Adrenal gland (tissue), 12 donors: ENCODE measurements around the gene ZNF593. TPM values are rescaled to one million over a fixed set of nuclear protein-coding genes. Genes with fewer than 3 reads are reported as not detected.

Source experiments
- DNase-seq, 7 donors: peaks; one replicate each; pipeline ENCODE4 v3.0.0-alpha.2; 2019 to 2020
- H3K27ac ChIP-seq, 5 donors: fragments of 200-600 bp; sonication (generic) in 4 of 5; 1 replicate in 3 of 5; 2 replicates in 2 of 5; pipeline versions ENCODE4 v1.5.1 to v1.8.0; 2016 to 2020; ENCODE audit warnings: mild to moderate bottlenecking in 1 of 5
- H3K27me3 ChIP-seq: fragments of 200-600 bp; 2 replicates; pipeline ENCODE4 v1.8.0; 2021
- H3K36me3 ChIP-seq, 2 donors: fragments of 200-600 bp; replicated peaks in 1 of 2; 1 replicate in 1 of 2; 2 replicates in 1 of 2; pipeline versions ENCODE4 v1.5.1 to v1.8.0; 2018 to 2022
- H3K4me1 ChIP-seq, 2 donors: fragments of 200-600 bp; replicated peaks in 1 of 2; 1 replicate in 1 of 2; 2 replicates in 1 of 2; pipeline versions ENCODE4 v1.5.1 to v1.8.0; 2018 to 2021
- H3K4me3 ChIP-seq, 4 donors: fragments of 200-600 bp; sonication (generic) in 3 of 4; one replicate each; pipeline ENCODE4 v1.5.1; 2016 to 2018
- H3K9me3 ChIP-seq, 3 donors: fragments of 200-600 bp; sonication (generic) in 1 of 3; replicated peaks in 1 of 3; 1 replicate in 2 of 3; 2 replicates in 1 of 3; pipeline versions ENCODE4 v1.5.1 to v1.8.0; 2016 to 2021
- CTCF ChIP-seq, 6 experiments: fragments of 450-650 bp in 4 of 6; fragments of 200-600 bp in 2 of 6; sonication (generic) in 1 of 6; IDR thresholded peaks; 1 replicate in 5 of 6; 2 replicates in 1 of 6; pipeline versions ENCODE4 v1.5.1 to v1.8.0; 2016 to 2021; ENCODE audit warnings: antibody characterized with exemption in 6 of 6, mild to moderate bottlenecking in 2 of 6, moderate library complexity in 1 of 6
- POLR2A ChIP-seq, 2 donors: fragments of 450-650 bp; IDR thresholded peaks; one replicate each; pipeline ENCODE4 v1.6.1; 2017; ENCODE audit warnings: antibody characterized with exemption in 2 of 2, mild to moderate bottlenecking in 2 of 2, moderate library complexity in 1 of 2
- WGBS, 4 donors: extraction: QIAGEN DNeasy Blood & Tissue Kit in 2 of 4; methylation state at CpG; one replicate each; pipeline versions ENCODE4 v1.1.5 to v1.1.7; 2013 to 2017; 5-methylcytosine and 5-hydroxymethylcytosine counted together
- intact Hi-C, 2 donors: fragments of 100-400 bp; cut with DNase I; formaldehyde crosslinking; loops; one replicate each; pipeline versions ENCODE4 v1.14.1 to v1.15.0; 2022 to 2023
- polyA plus RNA-seq, 3 donors: library from polyadenylated mRNA; stranded (reverse); fragments of 200-250 nt in 2 of 3; fragments of 350-450 nt in 1 of 3; fragmentation: Illumina TruSeq in 1 of 3; extraction: RNeasy Lipid Tissue Mini Kit (QIAGEN cat#74804) in 1 of 3; gene quantifications; one replicate each; pipeline ENCODE4 v1.2.3, GENCODE V29; 2013 to 2014
- total RNA-seq, 9 donors: library from RNA; depleted of rRNA in 4 of 9; stranded (reverse); fragments of >200 nt in 4 of 9; fragments of 120-200 nt in 1 of 9; fragmentation: NEBNext Ultra II Directional in 1 of 9; extraction: Animal tissue kit (Norgen Biotek cat#: 25700) in 1 of 9; gene quantifications; one replicate each; pipeline versions ENCODE4 v1.1.0 to v1.2.4, GENCODE V29; 2013 to 2023
- donor health status: healthy with polysubstance abuse.
- donor health status: Bipolar disorder and iron deficiency.
- donor health status: DM: yes; HTN: yes; CAD: no.
- donor health status: DM: no; HTN: no; CAD: no.
- donor health status: DM: no; HTN: no; CAD: no.
- donor health status: DM: yes; HTN: yes; CAD: no.

Gene ZNF593
- total and polyA plus RNA-seq, 12 donors, result 9.8 to 113 (median 31.7) TPM

GRCh38 chr1:26191739-26192138 lies 22.0 kb downstream of the ZNF593 start:
- DNase-seq, result no peak
- TF ChIP-seq CTCF (IDR thresholded peaks at IDR 0.05), result no peak
- TF ChIP-seq POLR2A (IDR thresholded peaks at IDR 0.05), result no peak
- Histone ChIP-seq H3K9me3 (no peaks in the 10 kb centered on the region), H3K4me1 (no peaks in the 10 kb centered on the region), H3K27me3 (no peaks in the 10 kb centered on the region), H3K27ac (no peak overlapping the region), H3K36me3 (no peaks in the 10 kb centered on the region), H3K4me3 (no peak overlapping the region)
- intact Hi-C loops, result no loop called here
- WGBS, 4 donors, result 46 to 78% (median 59%) methylated on average over 3 of the region's 3 CpGs

GRCh38 chr1:26195805-26196204 lies 26.1 kb downstream of the ZNF593 start:
- WGBS, 4 donors, result 55 to 81% (median 71%) methylated on average over 3 of the region's 3 CpGs
- H3K4me3 ChIP-seq, result no peak overlapping the region
- intact Hi-C loops, result no loop called here
- no peaks in the 10 kb centered on the region for H3K27me3 ChIP-seq
- TF ChIP-seq CTCF (IDR thresholded peaks at IDR 0.05), result no peak
- no peak for TF ChIP-seq POLR2A (IDR thresholded peaks at IDR 0.05)
- DNase-seq, result no peak
- no peaks in the 10 kb centered on the region for H3K4me1 ChIP-seq
- no peaks in the 10 kb centered on the region for H3K9me3 ChIP-seq
- no peak overlapping the region for H3K27ac ChIP-seq
- H3K36me3 ChIP-seq, result no peaks in the 10 kb centered on the region

GRCh38 chr1:26197301-26197700 lies 27.6 kb downstream of the ZNF593 start:
- WGBS, 4 donors, result 71 to 88% (median 87%) methylated on average over 3 of the region's 3 CpGs
- TF ChIP-seq POLR2A (IDR thresholded peaks at IDR 0.05) (no peak), CTCF (IDR thresholded peaks at IDR 0.05) (no peak)
- Histone ChIP-seq H3K36me3 (no peaks in the 10 kb centered on the region), H3K27ac (no peak overlapping the region), H3K4me1 (no peaks in the 10 kb centered on the region), H3K9me3 (no peaks in the 10 kb centered on the region), H3K27me3 (no peaks in the 10 kb centered on the region), H3K4me3 (no peak overlapping the region)
- no peak for DNase-seq
- intact Hi-C loops, result no loop called here

- no peak overlapping the region for H3K27ac ChIP-seq
- no peak overlapping the region for H3K4me3 ChIP-seq
- no peak for DNase-seq
- WGBS, 4 donors, result 82 to 85% (median 84%) methylated on average over 11 of the region's 11 CpGs
- intact Hi-C loops, result no loop called here
- no peaks in the 10 kb centered on the region for H3K27me3 ChIP-seq
- no peak for TF ChIP-seq POLR2A (IDR thresholded peaks at IDR 0.05)
- no peak for TF ChIP-seq CTCF (IDR thresholded peaks at IDR 0.05)
- no peaks in the 10 kb centered on the region for H3K9me3 ChIP-seq
- no peaks in the 10 kb centered on the region for H3K36me3 ChIP-seq
- no peaks in the 10 kb centered on the region for H3K4me1 ChIP-seq
Measured at GRCh38 chr1:26197813-26198212, 28.1 kb downstream of the ZNF593 start.
